Measurements from ENCODE around the gene PDE10A.

Gene PDE10A

GRCh38 chr6:165665384-165665672, 2.3 kb upstream of the PDE10A start:
- no peak for TF ChIP-seq ESRRG (CRISPR knock-in tag; IDR thresholded peaks at IDR 0.05)
- no peak for TF ChIP-seq RARB (CRISPR knock-in tag; IDR thresholded peaks at IDR 0.05)
- TF ChIP-seq ZFP3 (CRISPR knock-in tag; IDR thresholded peaks at IDR 0.05): no peak
- TF ChIP-seq ARNTL (CRISPR knock-in tag; IDR thresholded peaks at IDR 0.05; ENCODE audit: borderline replicate concordance, low read depth): no peak
- TF ChIP-seq PATZ1 (CRISPR knock-in tag; IDR thresholded peaks at IDR 0.05; ENCODE audit: borderline replicate concordance): no peak
- no peak for ATAC-seq

GRCh38 chr6:165664559-165665383, 1.7 kb upstream of the PDE10A start:
- TF ChIP-seq ISL1 (CRISPR knock-in tag; IDR thresholded peaks at IDR 0.05) (no peak), OSR1 (CRISPR knock-in tag; IDR thresholded peaks at IDR 0.05) (no peak), BACH2 (CRISPR knock-in tag; IDR thresholded peaks at IDR 0.05; ENCODE audit: borderline replicate concordance) (no peak), TSHZ2 (CRISPR knock-in tag; IDR thresholded peaks at IDR 0.05) (no peak), ARNTL (CRISPR knock-in tag; IDR thresholded peaks at IDR 0.05; ENCODE audit: borderline replicate concordance, low read depth) (no peak), PATZ1 (CRISPR knock-in tag; IDR thresholded peaks at IDR 0.05; ENCODE audit: borderline replicate concordance) (no peak), ZNF8 (CRISPR knock-in tag; IDR thresholded peaks at IDR 0.05) (no peak)
- ATAC-seq: no peak

- no peak for TF ChIP-seq PPARA (CRISPR knock-in tag; IDR thresholded peaks at IDR 0.05; ENCODE audit: borderline replicate concordance)
- TF ChIP-seq ZFP3 (CRISPR knock-in tag; IDR thresholded peaks at IDR 0.05): no peak
- no peak for TF ChIP-seq ZFP30 (CRISPR knock-in tag; IDR thresholded peaks at IDR 0.05)
- TF ChIP-seq ZNF565 (CRISPR knock-in tag; conservative IDR thresholded peaks at IDR 0.05; ENCODE audit: low read depth): no peak
- TF ChIP-seq CSRNP3 (CRISPR knock-in tag; IDR thresholded peaks at IDR 0.05): no peak
- no peak for TF ChIP-seq TOX (CRISPR knock-in tag; IDR thresholded peaks at IDR 0.05; ENCODE audit: borderline replicate concordance)
- no peak for TF ChIP-seq TSHZ2 (CRISPR knock-in tag; IDR thresholded peaks at IDR 0.05)
- no peak for TF ChIP-seq ZNF8 (CRISPR knock-in tag; IDR thresholded peaks at IDR 0.05)
- no peak for TF ChIP-seq ISL1 (CRISPR knock-in tag; IDR thresholded peaks at IDR 0.05)
- no peak for TF ChIP-seq SNAI2 (CRISPR knock-in tag; IDR thresholded peaks at IDR 0.05)
- no peak for TF ChIP-seq ARNTL (CRISPR knock-in tag; IDR thresholded peaks at IDR 0.05; ENCODE audit: borderline replicate concordance, low read depth)
- no peak for TF ChIP-seq ZNF70 (CRISPR knock-in tag; IDR thresholded peaks at IDR 0.05)
- TF ChIP-seq GLIS3 (CRISPR knock-in tag; IDR thresholded peaks at IDR 0.05): no peak
- no peak for TF ChIP-seq ESRRG (CRISPR knock-in tag; IDR thresholded peaks at IDR 0.05)
- TF ChIP-seq ZC3H10 (CRISPR knock-in tag; IDR thresholded peaks at IDR 0.05): no peak
- no peak for TF ChIP-seq POU6F1 (CRISPR knock-in tag; IDR thresholded peaks at IDR 0.05; ENCODE audit: borderline replicate concordance, low read depth)
- TF ChIP-seq TCF4 (CRISPR knock-in tag; IDR thresholded peaks at IDR 0.05; ENCODE audit: borderline replicate concordance): no peak
- TF ChIP-seq BACH2 (CRISPR knock-in tag; IDR thresholded peaks at IDR 0.05; ENCODE audit: borderline replicate concordance): no peak
- ATAC-seq: no peak
Observed at GRCh38 chr6:165663736-165664558, 906 bp upstream of the PDE10A start.

Measured in SK-N-SH treated with all-trans-retinoic acid at 6 μM for 48 hours (cell line).